ENCODE measurements around the gene WDR27.

Gene WDR27

DNA sequence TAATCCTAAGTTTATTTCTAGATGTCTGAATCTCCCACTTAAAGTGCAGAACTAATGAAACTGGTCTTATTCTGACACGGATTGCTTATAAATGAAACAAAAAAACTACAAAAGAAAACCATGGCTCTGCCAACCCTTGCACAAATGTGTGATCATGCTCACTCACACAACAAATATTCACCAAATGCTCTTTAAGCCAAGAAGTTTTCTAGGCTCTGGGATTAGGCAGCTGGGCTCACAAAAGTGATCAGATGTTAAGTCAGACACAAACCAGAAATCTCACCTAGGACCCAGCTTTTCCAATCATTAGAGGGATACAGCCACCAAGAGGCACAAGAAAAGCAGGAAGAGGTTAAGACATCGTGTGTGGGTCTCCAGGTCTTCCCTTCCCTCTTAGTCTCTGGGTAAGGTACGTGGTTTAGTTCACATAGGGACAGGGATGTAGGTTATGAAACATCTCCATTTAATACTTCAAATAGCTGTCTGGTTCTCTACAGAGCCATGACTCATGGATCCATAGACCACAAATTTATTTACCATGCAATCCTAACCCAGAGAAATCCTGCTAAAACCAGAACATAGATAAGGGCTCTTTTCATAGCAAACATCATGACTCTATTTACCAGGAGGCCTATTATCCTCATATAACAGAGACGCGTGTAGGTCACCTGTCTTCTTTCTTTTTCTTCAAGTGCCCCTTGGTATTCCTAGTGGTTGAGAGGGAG lies 165.2 kb downstream of the WDR27 start:
- H3K9ac ChIP-seq (ENCODE audit: low read depth, low read length): no peak overlapping the region
- 92% methylated on average over 4 of the region's 5 CpGs for WGBS
- H3K27ac ChIP-seq (ENCODE audit: low read depth, low read length): no peak overlapping the region
- H3K27me3 ChIP-seq (ENCODE audit: insufficient read depth, low read length): no peaks in the 10 kb centered on the region
- H3K4me1 ChIP-seq (ENCODE audit: insufficient read depth, low read length): no peaks in the 10 kb centered on the region
- H3K4me3 ChIP-seq (ENCODE audit: low read length): no peak overlapping the region
- H3K36me3 ChIP-seq (ENCODE audit: insufficient read depth, low read length): peaks cover 3% of the 10 kb centered on the region; the same call in 1 of the 2 replicates
- peaks cover 36% of the 10 kb centered on the region for H3K9me3 ChIP-seq (ENCODE audit: insufficient read depth, low read depth, low read length)

DNA sequence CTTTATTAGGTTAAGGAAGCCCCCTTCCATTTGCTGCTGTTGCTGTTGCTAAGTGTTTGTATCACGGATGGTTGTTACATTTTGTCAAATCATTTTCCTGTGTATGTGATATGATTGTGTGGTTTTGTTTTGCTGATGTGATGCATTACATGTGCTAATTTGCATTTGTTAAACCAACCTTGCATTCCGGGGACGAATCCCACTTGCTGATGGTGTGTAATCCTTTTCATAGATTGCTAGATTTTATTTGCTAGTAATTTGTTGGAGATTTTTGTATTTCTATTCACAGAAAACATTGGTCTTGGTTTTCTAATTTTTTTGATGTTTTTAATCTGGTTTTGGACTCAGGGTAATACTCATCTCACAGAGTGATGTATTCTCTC lies 167.8 kb downstream of the WDR27 start:
- over 99% methylated on average over 3 of the region's 3 CpGs for WGBS
- Histone ChIP-seq H3K9ac (ENCODE audit: low read depth, low read length) (no peak overlapping the region), H3K9me3 (ENCODE audit: insufficient read depth, low read depth, low read length) (peaks cover 36% of the 10 kb centered on the region), H3K4me3 (ENCODE audit: low read length) (no peak overlapping the region), H3K36me3 (ENCODE audit: insufficient read depth, low read length) (peaks cover 3% of the 10 kb centered on the region; the same call in 1 of the 2 replicates), H3K27me3 (ENCODE audit: insufficient read depth, low read length) (no peaks in the 10 kb centered on the region), H3K4me1 (ENCODE audit: insufficient read depth, low read length) (no peaks in the 10 kb centered on the region), H3K27ac (ENCODE audit: low read depth, low read length) (no peak overlapping the region)

DNA sequence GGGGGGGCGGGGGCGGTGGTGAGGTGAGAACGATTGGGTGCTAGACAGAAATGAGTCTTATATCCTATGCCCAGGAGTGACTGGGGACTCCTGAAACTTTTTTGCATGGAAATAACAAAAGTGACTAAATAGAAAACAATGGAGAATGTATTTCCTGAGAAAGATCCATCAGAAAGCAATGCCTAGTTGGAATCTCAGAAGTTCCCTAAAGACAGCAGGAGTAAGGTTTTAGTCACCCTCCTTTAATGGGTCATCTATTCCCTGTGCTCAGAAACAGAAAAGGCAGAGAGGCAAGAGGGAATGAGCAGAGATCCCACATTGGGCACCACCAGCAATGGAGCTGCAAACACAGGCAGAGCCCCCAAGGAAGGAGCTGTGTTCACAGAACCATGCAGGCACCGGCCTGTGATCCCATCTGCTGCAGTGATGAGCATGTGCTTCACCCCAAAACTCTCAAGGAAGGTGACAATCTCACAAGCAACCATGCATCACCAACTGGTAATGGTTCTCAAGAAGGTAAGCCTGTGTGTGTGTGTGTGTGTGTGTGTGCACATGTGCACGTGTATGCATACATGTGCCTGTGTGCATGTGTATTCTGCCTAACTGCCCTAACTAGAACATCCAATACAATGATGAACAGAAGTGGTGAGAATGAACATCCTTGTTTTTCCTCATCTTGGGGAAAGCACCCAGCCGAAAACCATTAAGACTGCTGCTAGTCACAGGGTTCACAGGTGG lies 168.4 kb downstream of the WDR27 start:
- no peak overlapping the region for H3K4me3 ChIP-seq (ENCODE audit: low read length)
- 92% methylated on average over 5 of the region's 6 CpGs for WGBS
- H3K36me3 ChIP-seq (ENCODE audit: insufficient read depth, low read length): peaks cover 3% of the 10 kb centered on the region; the same call in 1 of the 2 replicates
- no peak overlapping the region for H3K9ac ChIP-seq (ENCODE audit: low read depth, low read length)
- H3K9me3 ChIP-seq (ENCODE audit: insufficient read depth, low read depth, low read length): peaks cover 36% of the 10 kb centered on the region
- H3K27ac ChIP-seq (ENCODE audit: low read depth, low read length): no peak overlapping the region
- no peaks in the 10 kb centered on the region for H3K27me3 ChIP-seq (ENCODE audit: insufficient read depth, low read length)
- no peaks in the 10 kb centered on the region for H3K4me1 ChIP-seq (ENCODE audit: insufficient read depth, low read length)

DNA sequence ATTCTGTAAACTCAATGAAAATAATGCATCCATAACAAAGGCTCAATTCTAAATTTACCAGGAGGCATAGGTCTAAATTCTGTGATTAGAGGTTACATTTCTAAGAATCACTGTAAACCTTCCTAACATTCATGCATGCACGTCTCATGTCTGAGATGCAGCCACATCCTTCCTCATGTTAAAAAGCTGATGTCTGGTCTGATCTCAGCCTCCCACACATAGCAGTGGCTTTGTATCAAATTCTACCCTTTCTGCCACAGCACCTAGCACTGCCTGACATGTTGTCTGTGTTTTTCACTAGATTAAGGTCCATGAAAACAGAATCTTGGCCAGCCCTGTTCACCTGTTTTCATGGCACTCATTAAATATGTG lies 171.1 kb downstream of the WDR27 start:
- Histone ChIP-seq H3K9ac (ENCODE audit: low read depth, low read length) (no peak overlapping the region), H3K4me1 (ENCODE audit: insufficient read depth, low read length) (no peaks in the 10 kb centered on the region), H3K27ac (ENCODE audit: low read depth, low read length) (no peak overlapping the region), H3K36me3 (ENCODE audit: insufficient read depth, low read length) (0 out of 2 replicates have a peak, but pooled peaks cover 3% of the 10 kb centered on the region), H3K9me3 (ENCODE audit: insufficient read depth, low read depth, low read length) (peaks cover 14% of the 10 kb centered on the region; the same call in 1 of the 2 replicates), H3K4me3 (ENCODE audit: low read length) (no peak overlapping the region), H3K27me3 (ENCODE audit: insufficient read depth, low read length) (no peaks in the 10 kb centered on the region)
- WGBS: 98% methylated on average over 1 of the region's 1 CpG

DNA sequence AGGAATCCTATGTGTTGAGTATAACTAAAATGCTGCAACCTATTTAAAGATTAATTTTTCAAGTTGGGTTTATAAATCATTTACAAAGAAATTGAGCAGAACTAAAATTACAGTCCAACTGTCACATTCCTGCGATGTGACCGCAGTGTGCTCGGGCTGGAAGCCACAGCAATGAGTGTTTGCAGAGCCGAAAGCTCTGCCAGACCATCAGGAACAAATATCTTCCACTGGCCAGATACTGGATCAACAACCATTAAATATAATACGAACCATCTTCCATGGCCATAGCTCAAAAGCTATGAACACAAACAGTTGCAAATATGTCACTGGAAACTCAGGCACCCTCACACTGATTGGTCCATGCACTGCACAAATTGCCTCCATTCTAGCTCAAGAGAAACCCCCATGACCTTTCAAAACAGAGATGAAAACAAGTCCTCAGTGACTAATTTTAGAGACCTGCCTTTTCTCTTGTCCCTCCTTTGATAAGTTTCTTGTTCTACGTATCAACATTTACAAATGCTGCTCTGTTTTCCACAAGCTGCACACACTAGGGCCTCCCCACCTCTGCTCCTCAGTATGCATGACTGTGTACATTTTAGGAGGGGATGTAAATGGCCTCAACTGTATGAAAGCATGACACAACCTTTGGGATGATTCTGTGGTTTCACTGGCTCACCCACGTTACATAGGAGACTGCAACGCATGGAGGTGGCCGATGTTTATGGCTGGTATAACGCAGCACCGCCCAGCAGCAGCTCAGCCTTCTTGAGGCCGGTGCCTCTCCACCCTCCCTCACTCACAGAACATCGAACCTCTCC lies 171.7 kb downstream of the WDR27 start:
- no peaks in the 10 kb centered on the region for H3K4me1 ChIP-seq (ENCODE audit: insufficient read depth, low read length)
- H3K27me3 ChIP-seq (ENCODE audit: insufficient read depth, low read length): no peaks in the 10 kb centered on the region
- H3K4me3 ChIP-seq (ENCODE audit: low read length): no peak overlapping the region
- peaks cover 8% of the 10 kb centered on the region; the same call in 1 of the 2 replicates for H3K9me3 ChIP-seq (ENCODE audit: insufficient read depth, low read depth, low read length)
- H3K9ac ChIP-seq (ENCODE audit: low read depth, low read length): no peak overlapping the region
- WGBS: 86% methylated on average over 13 of the region's 13 CpGs
- H3K27ac ChIP-seq (ENCODE audit: low read depth, low read length): no peak overlapping the region
- no peaks in the 10 kb centered on the region for H3K36me3 ChIP-seq (ENCODE audit: insufficient read depth, low read length)

DNA sequence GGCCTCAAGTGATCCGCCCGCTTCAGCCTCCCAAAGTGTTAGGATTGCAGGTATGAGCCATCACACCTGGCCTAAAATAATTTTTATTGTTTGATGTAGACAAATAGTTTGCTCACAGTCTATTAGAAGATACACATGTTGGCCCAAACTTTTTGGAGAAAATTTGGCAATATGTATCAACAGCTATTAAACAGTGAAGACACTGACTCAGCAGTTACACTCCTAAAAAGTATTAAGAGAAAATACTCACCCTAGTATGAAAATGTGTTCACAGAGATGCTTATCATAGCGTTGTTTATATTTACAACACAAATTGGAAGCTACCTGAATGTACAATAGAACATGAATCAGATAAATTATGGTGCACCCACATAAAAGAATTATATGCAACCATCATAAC lies 173.1 kb downstream of the WDR27 start:
- H3K36me3 ChIP-seq (ENCODE audit: insufficient read depth, low read length): no peaks in the 10 kb centered on the region
- no peak overlapping the region for H3K27ac ChIP-seq (ENCODE audit: low read depth, low read length)
- no peaks in the 10 kb centered on the region for H3K9me3 ChIP-seq (ENCODE audit: insufficient read depth, low read depth, low read length)
- no peaks in the 10 kb centered on the region for H3K4me1 ChIP-seq (ENCODE audit: insufficient read depth, low read length)
- no peaks in the 10 kb centered on the region for H3K27me3 ChIP-seq (ENCODE audit: insufficient read depth, low read length)
- H3K4me3 ChIP-seq (ENCODE audit: low read length): no peak overlapping the region
- no peak overlapping the region for H3K9ac ChIP-seq (ENCODE audit: low read depth, low read length)
- WGBS: 96% methylated on average over 2 of the region's 3 CpGs

DNA sequence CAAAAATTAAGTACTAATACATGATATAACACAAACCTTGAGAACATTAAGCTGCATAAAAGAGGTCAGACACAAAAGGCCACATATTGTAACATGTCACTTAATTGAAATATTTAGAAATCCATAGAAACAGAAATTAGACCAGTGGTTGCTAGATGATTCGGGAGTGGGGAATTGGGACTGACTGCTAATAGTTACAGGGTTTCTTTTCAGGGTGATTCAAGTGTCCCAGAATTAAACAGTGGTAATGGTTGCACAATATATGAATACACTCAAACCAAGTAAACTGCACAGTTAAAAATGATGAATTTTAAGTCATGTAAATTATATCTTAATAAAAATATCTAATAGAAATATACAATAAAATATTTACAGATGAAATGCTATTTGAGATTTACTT lies 174.5 kb downstream of the WDR27 start:
- Histone ChIP-seq H3K4me3 (ENCODE audit: low read length) (no peak overlapping the region), H3K27ac (ENCODE audit: low read depth, low read length) (no peak overlapping the region), H3K27me3 (ENCODE audit: insufficient read depth, low read length) (no peaks in the 10 kb centered on the region), H3K4me1 (ENCODE audit: insufficient read depth, low read length) (no peaks in the 10 kb centered on the region), H3K36me3 (ENCODE audit: insufficient read depth, low read length) (no peaks in the 10 kb centered on the region), H3K9ac (ENCODE audit: low read depth, low read length) (no peak overlapping the region), H3K9me3 (ENCODE audit: insufficient read depth, low read depth, low read length) (peaks cover under 1% of the 10 kb centered on the region; the same call in 1 of the 2 replicates)
- WGBS: 100% methylated on average over 1 of the region's 1 CpG

DNA sequence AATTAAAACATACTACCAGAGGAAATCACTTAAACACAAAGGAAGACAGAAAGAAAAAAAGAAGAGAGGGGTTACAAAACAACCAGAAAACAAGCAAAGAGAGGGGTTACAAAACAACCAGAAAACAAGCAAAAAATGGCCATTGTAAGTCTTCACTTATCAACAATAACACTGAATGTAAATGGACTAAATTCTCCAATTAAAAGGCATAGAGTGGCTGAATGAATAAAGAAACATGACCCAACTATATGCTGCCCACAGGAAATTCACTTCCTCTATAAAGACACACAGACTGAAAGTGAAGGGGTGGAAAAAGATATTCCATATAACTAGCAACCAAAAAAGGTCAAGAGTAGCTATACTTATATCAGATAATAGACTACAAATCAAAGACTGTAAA lies 180.0 kb downstream of the WDR27 start:
- Histone ChIP-seq H3K27ac (ENCODE audit: low read depth, low read length) (no peak overlapping the region), H3K9me3 (ENCODE audit: insufficient read depth, low read depth, low read length) (peaks cover 28% of the 10 kb centered on the region), H3K9ac (ENCODE audit: low read depth, low read length) (no peak overlapping the region), H3K4me1 (ENCODE audit: insufficient read depth, low read length) (no peaks in the 10 kb centered on the region), H3K36me3 (ENCODE audit: insufficient read depth, low read length) (no peaks in the 10 kb centered on the region), H3K27me3 (ENCODE audit: insufficient read depth, low read length) (no peaks in the 10 kb centered on the region), H3K4me3 (ENCODE audit: low read length) (no peak overlapping the region)

DNA sequence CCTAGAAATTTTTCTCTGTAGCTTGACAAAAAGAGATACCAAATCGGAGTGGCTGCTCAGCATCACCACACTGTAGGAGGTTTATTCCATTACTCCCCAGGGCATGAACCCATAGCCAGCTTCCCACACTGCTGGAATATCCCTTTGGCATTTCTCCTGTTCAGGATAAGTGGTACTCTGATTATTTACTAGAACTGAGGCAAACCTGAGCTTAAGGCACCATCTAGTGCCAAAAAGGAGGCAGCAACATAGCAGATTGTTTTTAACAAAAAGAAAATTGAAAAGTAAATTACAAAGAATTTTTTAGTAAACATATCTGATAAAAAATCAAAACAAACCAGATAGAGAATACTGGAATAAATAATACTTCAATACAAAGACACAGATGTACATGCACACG lies 181.7 kb downstream of the WDR27 start:
- 100% methylated on average over 2 of the region's 2 CpGs for WGBS
- Histone ChIP-seq H3K36me3 (ENCODE audit: insufficient read depth, low read length) (no peaks in the 10 kb centered on the region), H3K9ac (ENCODE audit: low read depth, low read length) (no peak overlapping the region), H3K4me1 (ENCODE audit: insufficient read depth, low read length) (no peaks in the 10 kb centered on the region), H3K4me3 (ENCODE audit: low read length) (no peak overlapping the region), H3K27me3 (ENCODE audit: insufficient read depth, low read length) (no peaks in the 10 kb centered on the region), H3K27ac (ENCODE audit: low read depth, low read length) (no peak overlapping the region), H3K9me3 (ENCODE audit: insufficient read depth, low read depth, low read length) (peaks cover 28% of the 10 kb centered on the region)

DNA sequence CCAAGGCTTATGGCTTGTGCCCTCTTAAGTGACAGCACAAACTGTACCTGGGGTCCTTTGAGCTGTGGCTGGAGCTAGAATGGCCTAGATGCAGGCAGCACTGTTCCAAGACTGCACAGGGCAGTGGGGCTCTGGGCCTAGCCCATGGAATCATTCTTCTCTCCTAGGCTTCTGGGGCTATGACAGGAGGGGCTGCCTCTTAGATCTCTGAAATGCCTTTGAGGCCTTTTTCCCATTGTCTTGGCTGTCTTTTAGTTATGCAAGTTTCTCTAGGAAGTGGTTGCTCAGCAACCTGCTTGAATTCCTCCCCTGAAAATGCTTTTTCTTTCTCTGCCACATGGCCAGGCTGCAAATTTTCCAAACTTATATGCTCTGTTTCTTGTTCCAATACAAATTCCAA lies 183.4 kb downstream of the WDR27 start:
- Histone ChIP-seq H3K4me1 (ENCODE audit: insufficient read depth, low read length) (no peaks in the 10 kb centered on the region), H3K9ac (ENCODE audit: low read depth, low read length) (no peak overlapping the region), H3K9me3 (ENCODE audit: insufficient read depth, low read depth, low read length) (peaks cover 28% of the 10 kb centered on the region), H3K27me3 (ENCODE audit: insufficient read depth, low read length) (no peaks in the 10 kb centered on the region), H3K36me3 (ENCODE audit: insufficient read depth, low read length) (no peaks in the 10 kb centered on the region), H3K4me3 (ENCODE audit: low read length) (no peak overlapping the region), H3K27ac (ENCODE audit: low read depth, low read length) (peak overlapping the region; percentile 54; the same call in 1 of the 2 replicates)
